Astrocyte (in vitro differentiated cells and primary cell): ENCODE results near the gene FAM193B. TPM values are rescaled to one million over a fixed set of nuclear protein-coding genes. Genes with fewer than 3 reads are reported as not detected.

ENCODE experiments used
- DNase-seq: peaks from one replicate; pipeline ENCODE4 v3.0.0-alpha.2; 2010; ENCODE audit warnings: low read depth
- FAIRE-seq: peaks from 2 replicates; lab custom pipeline; 2011; peaks lifted over from hg19 to GRCh38; lab: Jason Lieb, UNC
- H2AFZ ChIP-seq: 2 replicates; pipeline ENCODE4 v1.6.0; 2012; ENCODE audit warnings: low read depth, low read length, inconsistent platforms
- H3K27ac ChIP-seq: 2 replicates; pipeline ENCODE4 v1.5.1; 2011; ENCODE audit warnings: low read depth, low read length, inconsistent platforms
- H3K27me3 ChIP-seq: 2 replicates; pipeline ENCODE4 v1.6.0; 2011; ENCODE audit warnings: low read length, inconsistent platforms; ENCODE audit not compliant: insufficient read depth
- H3K36me3 ChIP-seq: 2 replicates; pipeline ENCODE4 v1.5.1; 2011; ENCODE audit warnings: low read length, inconsistent platforms; ENCODE audit not compliant: insufficient read depth
- H3K4me1 ChIP-seq: 2 replicates; pipeline ENCODE4 v1.5.1; 2011; ENCODE audit warnings: low read length, inconsistent platforms; ENCODE audit not compliant: insufficient read depth
- H3K4me2 ChIP-seq: 2 replicates; pipeline ENCODE4 v1.6.0; 2012; ENCODE audit warnings: low read length, inconsistent platforms
- H3K4me3 ChIP-seq: 2 replicates; pipeline ENCODE4 v1.5.1; 2011; ENCODE audit warnings: low read depth, mild to moderate bottlenecking, low read length, inconsistent platforms; ENCODE audit not compliant: insufficient read depth
- H3K79me2 ChIP-seq: 2 replicates; pipeline ENCODE4 v1.6.0; 2012; ENCODE audit warnings: mild to moderate bottlenecking, low read length, inconsistent platforms; ENCODE audit not compliant: insufficient read depth
- H3K9ac ChIP-seq: 2 replicates; pipeline ENCODE4 v1.6.0; 2012; ENCODE audit warnings: mild to moderate bottlenecking, low read length, inconsistent platforms
- H3K9me3 ChIP-seq: 2 replicates; pipeline ENCODE4 v1.5.1; 2012; ENCODE audit warnings: low read depth, mild to moderate bottlenecking, low read length, inconsistent platforms; ENCODE audit not compliant: insufficient read depth
- H4K20me1 ChIP-seq: 2 replicates; pipeline ENCODE4 v1.6.0; 2012; ENCODE audit warnings: low read length, inconsistent platforms; ENCODE audit not compliant: insufficient read depth
- H3K27ac Mint-ChIP-seq: one replicate; pipeline ENCODE4 v1.8.0; 2021; ENCODE audit warnings: mild to moderate bottlenecking, mixed read lengths; ENCODE audit not compliant: unreplicated experiment
- H3K27me3 Mint-ChIP-seq: one replicate; pipeline ENCODE4 v1.8.0; 2021; ENCODE audit warnings: low read depth, mixed read lengths; ENCODE audit not compliant: unreplicated experiment
- H3K36me3 Mint-ChIP-seq: one replicate; pipeline ENCODE4 v1.8.0; 2021; ENCODE audit warnings: low read depth, mixed read lengths; ENCODE audit not compliant: unreplicated experiment
- H3K4me1 Mint-ChIP-seq: one replicate; pipeline ENCODE4 v1.8.0; 2021; ENCODE audit warnings: low read depth, mixed read lengths; ENCODE audit not compliant: unreplicated experiment
- H3K4me3 Mint-ChIP-seq: one replicate; pipeline ENCODE4 v1.8.0; 2021; ENCODE audit warnings: mild to moderate bottlenecking, moderate library complexity, mixed read lengths; ENCODE audit not compliant: unreplicated experiment
- H3K9me3 Mint-ChIP-seq: one replicate; pipeline ENCODE4 v1.8.0; 2021; ENCODE audit warnings: mild to moderate bottlenecking, mixed read lengths; ENCODE audit not compliant: unreplicated experiment
- EZH2 ChIP-seq: IDR thresholded peaks from 2 replicates; pipeline ENCODE4 v1.6.1; 2012; ENCODE audit warnings: mild to moderate bottlenecking, low read length, inconsistent platforms; ENCODE audit not compliant: insufficient read depth
- total RNA-seq: library from RNA; stranded (reverse); gene quantifications from 2 replicates; pipeline ENCODE4 v1.2.1, GENCODE V29; 2021
- TF ChIP-seq, protein P1 (sequence below): IDR thresholded peaks from 2 replicates; pipeline ENCODE4 v1.5.1; 2011; ENCODE audit warnings: low read depth, mild to moderate bottlenecking, inconsistent platforms, low read length, moderate library complexity; ENCODE audit not compliant: insufficient read depth

FAM193B gene
- total RNA-seq, 1 donor from 2014 or later = 48.3 TPM

DNA sequence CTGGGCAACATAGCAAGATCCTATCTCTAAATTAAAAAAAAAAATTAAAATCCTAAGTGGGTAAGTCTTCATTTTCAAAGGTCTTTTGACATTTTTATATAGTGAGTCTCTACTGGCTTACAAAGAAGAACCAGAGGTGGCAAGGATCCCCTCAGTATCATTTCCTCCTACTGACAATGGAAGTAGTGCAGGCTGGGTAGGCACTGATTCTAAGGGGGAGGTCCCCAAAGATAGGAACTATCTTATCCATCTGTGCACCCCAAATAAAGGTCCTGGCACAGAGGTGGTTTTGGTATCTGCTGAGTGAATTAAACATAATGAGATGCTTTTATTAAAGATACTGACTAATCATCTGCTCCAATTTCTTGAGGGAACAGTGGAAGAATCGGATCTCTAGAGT, 4.2 kb downstream of the FAM193B start:
- Histone ChIP-seq H2AFZ (no peak overlapping the region), H3K4me1 (peaks cover 27% of the 10 kb centered on the region), H3K36me3 (no peaks in the 10 kb centered on the region), H3K9ac (no peak overlapping the region), H3K4me3 (no peak overlapping the region), H3K4me2 (no peak overlapping the region), H3K9me3 (no peaks in the 10 kb centered on the region), H4K20me1 (peaks cover 76% of the 10 kb centered on the region), H3K27me3 (no peaks in the 10 kb centered on the region), H3K27ac (no peak overlapping the region), H3K79me2 (peaks cover 74% of the 10 kb centered on the region)
- DNase-seq (no peak), FAIRE-seq (no peak)
- TF ChIP-seq, protein P1, sequence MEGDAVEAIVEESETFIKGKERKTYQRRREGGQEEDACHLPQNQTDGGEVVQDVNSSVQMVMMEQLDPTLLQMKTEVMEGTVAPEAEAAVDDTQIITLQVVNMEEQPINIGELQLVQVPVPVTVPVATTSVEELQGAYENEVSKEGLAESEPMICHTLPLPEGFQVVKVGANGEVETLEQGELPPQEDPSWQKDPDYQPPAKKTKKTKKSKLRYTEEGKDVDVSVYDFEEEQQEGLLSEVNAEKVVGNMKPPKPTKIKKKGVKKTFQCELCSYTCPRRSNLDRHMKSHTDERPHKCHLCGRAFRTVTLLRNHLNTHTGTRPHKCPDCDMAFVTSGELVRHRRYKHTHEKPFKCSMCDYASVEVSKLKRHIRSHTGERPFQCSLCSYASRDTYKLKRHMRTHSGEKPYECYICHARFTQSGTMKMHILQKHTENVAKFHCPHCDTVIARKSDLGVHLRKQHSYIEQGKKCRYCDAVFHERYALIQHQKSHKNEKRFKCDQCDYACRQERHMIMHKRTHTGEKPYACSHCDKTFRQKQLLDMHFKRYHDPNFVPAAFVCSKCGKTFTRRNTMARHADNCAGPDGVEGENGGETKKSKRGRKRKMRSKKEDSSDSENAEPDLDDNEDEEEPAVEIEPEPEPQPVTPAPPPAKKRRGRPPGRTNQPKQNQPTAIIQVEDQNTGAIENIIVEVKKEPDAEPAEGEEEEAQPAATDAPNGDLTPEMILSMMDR = no peak
- no peak for TF ChIP-seq EZH2
- H3K4me3 Mint-ChIP-seq = peak overlapping the region; percentile 45
- H3K27me3 Mint-ChIP-seq = no peaks in the 10 kb centered on the region
- peaks cover 39% of the 10 kb centered on the region for H3K4me1 Mint-ChIP-seq
- H3K27ac Mint-ChIP-seq = no peak overlapping the region
- no peaks in the 10 kb centered on the region for H3K9me3 Mint-ChIP-seq
- no peaks in the 10 kb centered on the region for H3K36me3 Mint-ChIP-seq

DNA sequence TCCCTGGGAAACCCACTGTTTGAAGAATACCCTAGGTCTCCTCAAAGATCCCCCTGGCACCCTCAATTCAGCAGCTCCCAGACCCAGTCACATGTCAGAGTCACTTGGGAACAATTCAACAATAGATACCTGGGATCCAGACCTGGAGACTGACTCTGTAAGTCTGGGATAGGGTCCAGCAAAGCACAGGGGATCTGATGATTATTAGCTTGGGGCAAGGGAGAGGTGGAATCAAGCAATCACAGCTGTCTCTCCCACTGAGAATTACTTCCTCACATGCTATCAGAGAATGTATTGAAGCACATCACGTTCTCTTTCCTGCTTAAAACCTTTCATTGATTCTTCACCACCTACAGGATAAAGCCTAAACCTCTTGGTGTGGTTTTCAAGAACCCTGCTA, 5.9 kb downstream of the FAM193B start:
- peaks cover 83% of the 10 kb centered on the region for H3K79me2 ChIP-seq
- DNase-seq (no peak), FAIRE-seq (no peak)
- H2AFZ ChIP-seq = no peak overlapping the region
- no peak for TF ChIP-seq EZH2
- TF ChIP-seq, protein P1 = no peak
- Mint-ChIP-seq H3K4me1 (peaks cover 55% of the 10 kb centered on the region), H3K27me3 (no peaks in the 10 kb centered on the region), H3K9me3 (no peaks in the 10 kb centered on the region), H3K27ac (no peak overlapping the region), H3K4me3 (no peak overlapping the region), H3K36me3 (no peaks in the 10 kb centered on the region)
- H3K27me3 ChIP-seq = no peaks in the 10 kb centered on the region
- no peak overlapping the region for H3K4me2 ChIP-seq
- H3K36me3 ChIP-seq = no peaks in the 10 kb centered on the region
- H3K9ac ChIP-seq = no peak overlapping the region
- H3K4me1 ChIP-seq = peaks cover 22% of the 10 kb centered on the region
- H3K9me3 ChIP-seq = no peaks in the 10 kb centered on the region
- no peak overlapping the region for H3K4me3 ChIP-seq
- H3K27ac ChIP-seq = no peak overlapping the region
- H4K20me1 ChIP-seq = peaks cover 86% of the 10 kb centered on the region

DNA sequence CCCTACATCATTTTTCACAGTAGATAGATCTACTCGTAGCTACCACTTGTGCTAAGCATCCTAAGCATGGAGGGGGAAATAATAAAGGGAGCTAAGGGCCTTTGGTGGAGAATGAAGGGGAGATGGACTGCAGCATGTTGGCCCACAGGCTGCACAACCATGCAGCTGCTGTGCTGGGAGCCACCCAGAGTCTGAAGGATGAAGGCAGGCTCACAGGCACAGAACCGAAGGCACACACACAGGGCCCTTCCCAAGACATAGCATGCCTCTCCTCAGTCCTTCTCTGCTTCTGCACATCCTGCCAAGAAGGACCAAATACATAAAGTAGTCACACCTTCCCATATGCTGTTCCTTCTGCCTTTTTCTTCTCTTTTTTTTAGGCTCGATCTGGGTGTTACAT, 6.6 kb downstream of the FAM193B start:
- no peaks in the 10 kb centered on the region for H3K9me3 ChIP-seq
- no peak overlapping the region for H3K27ac ChIP-seq
- FAIRE-seq (no peak), DNase-seq (no peak)
- H3K79me2 ChIP-seq = peaks cover 83% of the 10 kb centered on the region
- no peak overlapping the region for H2AFZ ChIP-seq
- no peaks in the 10 kb centered on the region for H3K36me3 Mint-ChIP-seq
- no peak overlapping the region for H3K9ac ChIP-seq
- no peak overlapping the region for H3K27ac Mint-ChIP-seq
- H3K4me2 ChIP-seq = no peak overlapping the region
- H3K4me1 ChIP-seq = peaks cover 16% of the 10 kb centered on the region
- H3K4me1 Mint-ChIP-seq = peaks cover 51% of the 10 kb centered on the region
- H3K27me3 ChIP-seq = no peaks in the 10 kb centered on the region
- no peak overlapping the region for H3K4me3 ChIP-seq
- no peaks in the 10 kb centered on the region for H3K27me3 Mint-ChIP-seq
- TF ChIP-seq, protein P1 = no peak
- no peaks in the 10 kb centered on the region for H3K36me3 ChIP-seq
- peaks cover 86% of the 10 kb centered on the region for H4K20me1 ChIP-seq
- H3K9me3 Mint-ChIP-seq = no peaks in the 10 kb centered on the region
- no peak overlapping the region for H3K4me3 Mint-ChIP-seq
